ENCODE results near the gene UBTD1.

GRCh38 chr10:97542169-97543024, 43.7 kb downstream of the UBTD1 start:
- no peak for TF ChIP-seq POLR2A (IDR thresholded peaks at IDR 0.05; ENCODE audit: low read depth, low read length)
- TF ChIP-seq POLR2AphosphoS5 (IDR thresholded peaks at IDR 0.05; ENCODE audit: low read depth, low read length) = no peak
